Coronary artery (tissue), 2 donors: Measurements from ENCODE around the gene MYO18A.

Experiments
- DNase-seq: peaks from one replicate; pipeline ENCODE4 v3.0.0-alpha.2; 2017; ENCODE audit warnings: low spot score
- H3K27ac ChIP-seq, 2 donors: fragments of 200-600 bp; sonication (generic); one replicate each; pipeline ENCODE4 v1.5.1; 2016 to 2019
- H3K4me3 ChIP-seq: fragments of 200-600 bp; sonication (generic); 2 replicates; pipeline ENCODE4 v1.5.1; 2016; ENCODE audit warnings: mild to moderate bottlenecking, moderate library complexity
- TF ChIP-seq, protein P1 (sequence below): fragments of 200-600 bp; sonication (generic); IDR thresholded peaks from one replicate; pipeline ENCODE4 v1.5.1; 2019; ENCODE audit warnings: antibody characterized with exemption

MYO18A gene

DNA sequence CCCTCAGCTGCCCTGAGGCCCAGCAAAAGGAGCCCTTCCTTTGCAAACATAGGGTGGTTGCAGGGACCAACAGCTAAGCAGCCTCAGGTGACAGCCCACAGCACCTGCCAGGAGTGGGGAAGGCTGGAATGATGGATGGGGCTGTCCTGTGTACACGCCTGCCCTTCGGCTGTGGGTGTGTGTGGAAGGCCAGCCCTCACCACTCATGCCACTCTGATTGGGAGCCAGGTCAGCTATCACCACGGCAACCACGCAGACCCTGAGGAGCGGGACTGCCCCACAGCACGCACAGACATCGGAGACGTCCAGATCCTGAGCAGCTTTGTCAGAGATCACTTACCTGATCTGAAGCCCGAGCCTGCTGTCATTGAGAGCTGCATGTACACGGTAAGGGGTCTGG, 125.4 kb downstream of the MYO18A start:
- TF ChIP-seq, protein P1, sequence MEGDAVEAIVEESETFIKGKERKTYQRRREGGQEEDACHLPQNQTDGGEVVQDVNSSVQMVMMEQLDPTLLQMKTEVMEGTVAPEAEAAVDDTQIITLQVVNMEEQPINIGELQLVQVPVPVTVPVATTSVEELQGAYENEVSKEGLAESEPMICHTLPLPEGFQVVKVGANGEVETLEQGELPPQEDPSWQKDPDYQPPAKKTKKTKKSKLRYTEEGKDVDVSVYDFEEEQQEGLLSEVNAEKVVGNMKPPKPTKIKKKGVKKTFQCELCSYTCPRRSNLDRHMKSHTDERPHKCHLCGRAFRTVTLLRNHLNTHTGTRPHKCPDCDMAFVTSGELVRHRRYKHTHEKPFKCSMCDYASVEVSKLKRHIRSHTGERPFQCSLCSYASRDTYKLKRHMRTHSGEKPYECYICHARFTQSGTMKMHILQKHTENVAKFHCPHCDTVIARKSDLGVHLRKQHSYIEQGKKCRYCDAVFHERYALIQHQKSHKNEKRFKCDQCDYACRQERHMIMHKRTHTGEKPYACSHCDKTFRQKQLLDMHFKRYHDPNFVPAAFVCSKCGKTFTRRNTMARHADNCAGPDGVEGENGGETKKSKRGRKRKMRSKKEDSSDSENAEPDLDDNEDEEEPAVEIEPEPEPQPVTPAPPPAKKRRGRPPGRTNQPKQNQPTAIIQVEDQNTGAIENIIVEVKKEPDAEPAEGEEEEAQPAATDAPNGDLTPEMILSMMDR: no peak
- no peak for DNase-seq
- Histone ChIP-seq H3K27ac (no peak overlapping the region), H3K4me3 (no peak overlapping the region)

DNA sequence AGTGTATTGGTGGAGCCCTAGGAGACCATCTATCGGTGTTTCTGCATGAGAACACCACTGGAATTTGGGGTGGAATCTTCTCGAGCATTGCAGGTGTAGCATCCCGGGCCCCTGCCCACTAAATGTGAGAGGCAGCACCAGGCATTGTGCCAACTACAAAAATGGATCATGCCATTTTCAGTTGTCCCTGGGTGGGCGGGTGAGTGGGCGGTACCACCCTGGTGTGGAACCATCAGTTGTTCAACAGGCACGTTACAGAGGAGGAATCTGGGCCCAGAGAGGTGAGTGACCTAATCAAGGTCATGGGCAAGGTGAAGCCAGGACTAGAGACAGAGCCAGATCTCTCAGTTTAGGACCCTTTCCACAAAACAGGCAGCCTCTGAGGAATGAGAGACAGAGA, 128.5 kb downstream of the MYO18A start:
- TF ChIP-seq, protein P1: no peak
- no peak overlapping the region for H3K27ac ChIP-seq
- no peak overlapping the region for H3K4me3 ChIP-seq
- no peak for DNase-seq

DNA sequence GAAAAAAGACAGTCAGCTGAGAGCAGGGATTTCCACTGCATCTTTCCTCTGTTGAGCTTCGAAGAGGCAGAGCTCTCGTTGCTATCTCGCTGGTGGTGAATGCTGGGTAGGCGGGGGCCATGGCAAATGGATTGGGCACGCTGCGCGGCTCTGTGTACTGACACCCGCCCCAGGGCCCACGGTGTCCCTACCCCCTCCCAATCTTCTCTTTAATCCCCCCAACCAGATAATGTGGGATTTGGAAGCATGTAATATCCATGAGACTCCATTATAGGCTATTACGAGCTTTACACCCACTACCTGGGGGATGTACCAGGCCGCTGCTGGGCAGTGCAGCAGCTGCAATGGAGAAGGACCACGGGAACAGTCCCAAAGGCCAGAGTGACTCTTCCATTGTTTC, 129.0 kb downstream of the MYO18A start:
- H3K27ac ChIP-seq: no peak overlapping the region
- TF ChIP-seq, protein P1: no peak
- no peak for DNase-seq
- H3K4me3 ChIP-seq: no peak overlapping the region

DNA sequence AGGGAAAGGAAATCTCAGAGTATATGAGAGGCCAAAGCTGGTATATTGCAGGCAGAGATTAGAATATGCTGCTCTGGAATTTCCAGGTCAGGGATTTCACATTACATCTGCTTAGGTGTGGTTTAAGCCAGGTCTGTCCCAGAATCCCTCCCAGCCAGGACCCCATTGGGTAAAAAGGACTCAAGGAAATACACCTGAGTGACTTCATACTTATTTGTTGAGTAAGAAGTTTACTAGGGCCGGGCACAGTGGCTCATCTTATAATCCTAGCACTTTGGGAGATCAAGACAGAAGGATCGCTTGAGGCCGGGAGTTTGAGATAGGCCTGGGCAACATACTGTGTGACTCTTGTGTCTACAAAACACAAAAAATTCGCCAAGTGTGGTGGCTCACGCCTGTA, 130.0 kb downstream of the MYO18A start:
- H3K4me3 ChIP-seq: no peak overlapping the region
- no peak overlapping the region for H3K27ac ChIP-seq
- TF ChIP-seq, protein P1: no peak
- DNase-seq: no peak

DNA sequence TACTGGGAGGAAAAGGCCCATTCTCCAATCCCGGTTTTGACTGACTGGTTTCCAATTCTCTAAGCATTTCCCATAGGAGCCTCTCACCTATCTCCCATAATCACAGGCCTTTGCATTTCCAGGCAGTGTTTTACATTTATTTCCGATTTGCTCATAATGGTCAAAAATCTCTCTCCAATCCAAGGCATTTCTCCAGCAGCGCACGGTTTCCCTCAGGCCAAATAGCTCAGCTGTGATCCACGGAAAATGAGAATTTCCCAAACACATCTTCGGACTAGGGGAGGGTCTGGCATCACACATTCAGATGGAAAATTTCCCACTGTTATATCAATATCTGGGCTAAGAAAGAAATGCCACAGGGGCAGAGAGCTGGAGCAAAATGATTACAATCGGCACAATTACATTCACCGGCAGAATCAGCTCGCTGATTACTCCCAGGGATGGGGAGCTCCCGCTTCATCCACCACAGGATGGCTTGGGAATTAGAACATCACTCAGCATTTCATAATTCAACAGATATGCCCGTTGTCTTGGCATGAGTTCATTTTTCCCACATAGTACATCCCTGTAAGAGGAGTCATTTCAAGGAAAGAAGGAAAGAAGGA, 130.6 kb downstream of the MYO18A start:
- no peak for DNase-seq
- Histone ChIP-seq H3K27ac (no peak overlapping the region), H3K4me3 (no peak overlapping the region)
- TF ChIP-seq, protein P1: no peak

DNA sequence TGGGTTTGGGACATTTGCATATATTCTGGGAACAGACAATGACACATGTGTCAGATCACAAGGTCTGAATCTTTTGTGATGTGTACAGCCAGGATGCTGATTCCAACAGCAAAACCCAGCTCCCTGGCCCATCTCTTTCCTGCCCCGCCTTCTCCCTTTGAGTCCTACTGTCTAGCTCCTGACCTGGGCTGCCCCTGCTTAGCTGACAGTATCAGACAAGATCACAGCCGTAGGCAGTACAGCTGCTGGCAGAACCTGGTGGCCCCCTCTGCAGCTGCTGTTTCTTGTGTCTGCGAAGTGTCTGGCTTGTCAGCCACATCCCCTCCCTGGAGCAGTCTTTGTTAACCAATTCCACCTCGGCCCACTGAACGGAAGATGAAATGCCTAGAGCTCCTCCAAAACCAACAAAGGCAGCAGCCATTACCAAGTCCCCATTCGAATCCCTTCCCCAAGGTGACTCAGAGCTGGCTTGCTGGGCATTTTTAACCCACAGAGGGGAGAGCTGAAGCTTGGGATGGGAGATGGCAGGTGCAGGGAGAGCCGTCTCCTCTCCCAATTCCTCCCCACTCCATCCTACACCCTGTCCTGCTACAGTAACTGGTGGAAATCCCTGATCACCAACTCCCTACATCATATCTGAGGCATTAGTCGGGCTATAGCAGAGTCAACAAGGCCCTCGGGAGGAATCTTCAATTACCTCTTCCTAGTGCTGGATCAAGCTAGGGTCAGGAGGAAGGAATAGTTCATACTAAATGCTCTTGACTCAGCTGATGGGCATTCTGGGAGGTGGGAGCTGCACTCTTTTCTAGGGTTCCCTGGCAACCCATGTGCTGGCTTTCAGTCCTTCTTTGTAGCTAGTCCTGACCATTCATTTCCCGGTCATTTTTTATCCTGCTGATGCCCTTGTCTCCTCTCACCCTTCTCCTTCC, 131.5 kb downstream of the MYO18A start:
- DNase-seq: no peak

More for the DNA sequence above, 131.5 kb downstream of the MYO18A start:
- Histone ChIP-seq H3K4me3 (no peak overlapping the region), H3K27ac (no peak overlapping the region)
- TF ChIP-seq, protein P1: no peak
